Activated naive CD8-positive, alpha-beta T cell treated with anti-CD3 and anti-CD28 coated beads, Interleukin-2, amount 10 ng/mL, durations not matched to agents 7 days and 5 days (primary cell): Measurements from ENCODE around the gene NENF. TPM values are rescaled to one million over a fixed set of nuclear protein-coding genes. Genes with fewer than 3 reads are reported as not detected.
"Not testable (repeated sequence)": the region's sequence is repeated elsewhere in the genome, so short reads cannot be mapped to it uniquely, and the experiment has no call there.

Experiments
- ATAC-seq: fragments of 150-1000 bp; cut with Tn5 transposase; one replicate; pipeline ENCODE4 v1.10.0; 2021; ENCODE audit warnings: low read depth, moderate library complexity
- POLR2A ChIA-PET: fragments of 350-600 bp; sonication (Branson Sonifier 250); formaldehyde crosslinking; loops from one replicate; lab custom pipeline; 2021; ENCODE audit warnings: antibody characterized with exemption; lab: Charles Lee
- DNase-seq: peaks from one replicate; pipeline ENCODE4 v3.0.0; 2021
- H3K27ac Mint-ChIP-seq: one replicate; pipeline ENCODE4 v1.8.0; 2022; ENCODE audit warnings: mild to moderate bottlenecking, mixed read lengths
- H3K27me3 Mint-ChIP-seq: one replicate; pipeline ENCODE4 v1.8.0; 2022; ENCODE audit warnings: mild to moderate bottlenecking, moderate library complexity, mixed read lengths
- H3K36me3 Mint-ChIP-seq: one replicate; pipeline ENCODE4 v1.8.0; 2021; ENCODE audit warnings: mild to moderate bottlenecking, mixed read lengths
- H3K4me1 Mint-ChIP-seq: one replicate; pipeline ENCODE4 v1.8.0; 2021; ENCODE audit warnings: mixed read lengths
- H3K4me3 Mint-ChIP-seq: one replicate; pipeline ENCODE4 v1.8.0; 2022; ENCODE audit warnings: mild to moderate bottlenecking, moderate library complexity, mixed read lengths
- H3K9me3 Mint-ChIP-seq: one replicate; pipeline ENCODE4 v1.8.0; 2021; ENCODE audit warnings: mixed read lengths
- total RNA-seq, 2 experiments: library from RNA; stranded (reverse); gene quantifications; one replicate each; pipeline ENCODE4 v1.2.3, GENCODE V29; 2021

Gene NENF
- total RNA-seq, 2 experiments from 2014 or later, result 30.0 to 31.1 TPM

GRCh38 chr1:212471891-212472675 is 39.4 kb downstream of the NENF start:
- H3K9me3 Mint-ChIP-seq, result no peaks in the 10 kb centered on the region
- peaks cover 7% of the 10 kb centered on the region for H3K27me3 Mint-ChIP-seq
- DNase-seq, result peak; percentile 17
- no peak for ATAC-seq
- peak overlapping the region; percentile 26 for H3K27ac Mint-ChIP-seq
- H3K36me3 Mint-ChIP-seq, result no peaks in the 10 kb centered on the region
- POLR2A ChIA-PET, result no interaction called here
- H3K4me1 Mint-ChIP-seq, result peaks cover 13% of the 10 kb centered on the region
- H3K4me3 Mint-ChIP-seq, result no peak overlapping the region

- no peak for ATAC-seq
- Mint-ChIP-seq H3K27me3 (peaks cover 9% of the 10 kb centered on the region), H3K4me1 (peaks cover 23% of the 10 kb centered on the region), H3K36me3 (no peaks in the 10 kb centered on the region), H3K9me3 (no peaks in the 10 kb centered on the region), H3K4me3 (no peak overlapping the region), H3K27ac (no peak overlapping the region)
- peak; percentile 17 for DNase-seq
- POLR2A ChIA-PET, result no interaction called here
These were observed 41.0 kb downstream of the NENF start for GRCh38 chr1:212473729-212474128.

DNA sequence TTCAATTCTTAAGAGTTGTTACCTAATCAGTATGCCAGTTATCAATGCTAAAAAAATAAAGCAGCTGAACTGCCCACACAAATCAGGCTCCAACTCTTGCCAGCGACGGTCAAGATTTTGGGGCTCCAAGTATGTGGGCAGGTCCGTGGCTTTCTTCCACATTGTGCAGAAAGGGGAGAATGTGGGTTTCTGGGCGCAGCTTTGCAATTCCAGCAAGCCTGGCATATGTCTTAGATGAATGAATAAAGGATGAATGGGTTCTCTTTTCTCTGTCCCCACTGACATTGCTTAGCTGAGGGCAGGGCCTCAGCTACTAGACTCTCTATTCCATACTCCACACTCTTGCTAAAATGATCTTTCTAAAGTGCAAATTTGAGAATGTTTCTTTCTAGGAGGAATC is 42.4 kb downstream of the NENF start:
- peaks cover 13% of the 10 kb centered on the region for H3K27me3 Mint-ChIP-seq
- ATAC-seq, result no peak
- H3K4me3 Mint-ChIP-seq, result no peak overlapping the region

GRCh38 chr1:212475831-212476230 is 43.1 kb downstream of the NENF start:
- DNase-seq, H3K9me3 Mint-ChIP-seq, H3K27ac Mint-ChIP-seq, POLR2A ChIA-PET, ATAC-seq, H3K36me3 Mint-ChIP-seq, H3K4me3 Mint-ChIP-seq: not testable (repeated sequence)
- Mint-ChIP-seq H3K27me3 (peaks cover 17% of the 10 kb centered on the region), H3K4me1 (peaks cover 24% of the 10 kb centered on the region)

More for the DNA sequence above, 42.4 kb downstream of the NENF start:
- H3K4me1 Mint-ChIP-seq, result peaks cover 23% of the 10 kb centered on the region
- H3K36me3 Mint-ChIP-seq, result no peaks in the 10 kb centered on the region
- H3K9me3 Mint-ChIP-seq, result no peaks in the 10 kb centered on the region
- H3K27ac Mint-ChIP-seq, result no peak overlapping the region
- POLR2A ChIA-PET, result no interaction called here
- no peak for DNase-seq

DNA sequence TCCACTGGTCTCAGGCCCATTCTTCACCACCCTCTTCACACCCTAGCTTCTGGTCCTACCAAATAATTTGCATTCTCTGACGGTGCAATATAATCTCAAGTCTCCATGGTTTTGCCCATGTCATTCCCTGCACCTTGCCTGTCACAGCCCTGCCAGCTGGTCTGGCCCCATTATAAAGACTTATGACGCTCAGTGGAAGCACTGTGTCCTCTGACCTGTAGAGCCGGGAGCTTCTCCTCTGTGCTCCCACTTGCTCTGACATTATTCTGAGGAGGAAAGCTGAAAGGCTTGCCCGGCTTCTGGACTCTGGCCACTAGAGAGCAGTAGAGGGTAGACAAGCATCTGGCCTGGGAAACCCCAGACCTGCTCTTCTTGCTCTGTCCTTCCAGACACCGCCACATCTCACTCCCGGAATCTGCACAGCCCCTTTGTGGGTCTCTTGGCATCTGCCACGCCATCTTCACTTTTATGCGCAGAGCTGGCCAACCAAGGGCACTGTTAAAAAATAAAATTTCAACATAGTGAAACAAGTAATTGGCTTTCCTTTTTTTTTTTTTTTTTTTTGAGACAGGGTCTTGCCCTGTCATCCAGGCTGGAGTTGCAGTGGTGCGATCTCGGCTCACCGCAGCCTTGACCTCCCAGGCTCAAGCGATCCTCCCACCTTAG is 44.4 kb downstream of the NENF start:
- POLR2A ChIA-PET, result interaction anchor here (0.6 to 1.7 kb wide), 6 partner anchors 21 to 314 kb away, joined by 3 to 10 read pairs (median 4); partner anchors contain the start of genes ATF3, NSL1 and TATDN3
- peaks cover 25% of the 10 kb centered on the region for H3K4me1 Mint-ChIP-seq
- peak; percentile 88 for ATAC-seq
- H3K27me3 Mint-ChIP-seq, result peaks cover 25% of the 10 kb centered on the region
- H3K27ac Mint-ChIP-seq, result no peak overlapping the region
- H3K4me3 Mint-ChIP-seq, result peak overlapping the region; percentile 41
- DNase-seq, result peak; percentile 66
- H3K9me3 Mint-ChIP-seq, result no peaks in the 10 kb centered on the region
- no peaks in the 10 kb centered on the region for H3K36me3 Mint-ChIP-seq

- POLR2A ChIA-PET, result interaction anchor here (0.6 to 1.7 kb wide), 5 partner anchors 22 to 313 kb away, joined by 3 to 10 read pairs (median 5); partner anchors contain the start of genes ATF3, NSL1 and TATDN3
- H3K4me3 Mint-ChIP-seq, result no peak overlapping the region
- peaks cover 21% of the 10 kb centered on the region for H3K4me1 Mint-ChIP-seq
- H3K9me3 Mint-ChIP-seq, result no peaks in the 10 kb centered on the region
- H3K36me3 Mint-ChIP-seq, result no peaks in the 10 kb centered on the region
- DNase-seq (peak; percentile 28), ATAC-seq (no peak)
- H3K27ac Mint-ChIP-seq, result peak overlapping the region; percentile 25
- H3K27me3 Mint-ChIP-seq, result peaks cover 25% of the 10 kb centered on the region
These were observed 45.2 kb downstream of the NENF start for GRCh38 chr1:212477680-212478466.

DNA sequence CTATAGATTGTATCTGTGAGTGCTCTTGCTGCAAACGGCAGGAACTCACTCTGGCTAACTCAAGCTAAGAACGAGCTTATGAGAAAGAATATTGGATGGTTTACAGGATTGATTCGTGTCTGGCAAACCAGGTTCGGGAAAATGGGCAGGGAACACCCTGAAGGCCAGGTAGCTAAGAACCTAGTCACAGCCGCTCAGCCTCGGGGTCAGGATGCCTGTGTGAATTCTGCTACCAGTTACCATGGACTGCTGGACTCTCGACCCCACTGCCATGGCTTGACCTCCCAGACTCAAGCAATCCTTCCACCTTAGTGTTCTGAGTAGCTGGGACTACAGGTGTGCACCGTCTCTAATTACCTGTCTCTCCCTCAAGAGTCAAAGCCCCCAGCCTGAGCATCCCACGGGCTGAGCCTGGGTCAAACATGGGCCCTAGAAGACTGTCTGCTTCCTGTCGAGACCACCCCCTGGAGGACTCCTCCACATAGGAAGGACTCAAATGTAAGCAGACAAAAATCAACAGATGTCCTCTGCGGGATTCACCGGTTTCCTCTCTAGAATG is 45.8 kb downstream of the NENF start:
- H3K4me3 Mint-ChIP-seq, result no peak overlapping the region
- no peak overlapping the region for H3K27ac Mint-ChIP-seq
- peaks cover 15% of the 10 kb centered on the region for H3K4me1 Mint-ChIP-seq
- H3K36me3 Mint-ChIP-seq, result no peaks in the 10 kb centered on the region
- DNase-seq (peak; percentile 9), ATAC-seq (no peak)
- H3K9me3 Mint-ChIP-seq, result no peaks in the 10 kb centered on the region
- POLR2A ChIA-PET, result interaction anchor here (0.6 kb wide), 1 partner anchor 283 kb away, joined by 3 read pairs; no protein-coding TSS in a partner anchor
- peaks cover 23% of the 10 kb centered on the region for H3K27me3 Mint-ChIP-seq

DNA sequence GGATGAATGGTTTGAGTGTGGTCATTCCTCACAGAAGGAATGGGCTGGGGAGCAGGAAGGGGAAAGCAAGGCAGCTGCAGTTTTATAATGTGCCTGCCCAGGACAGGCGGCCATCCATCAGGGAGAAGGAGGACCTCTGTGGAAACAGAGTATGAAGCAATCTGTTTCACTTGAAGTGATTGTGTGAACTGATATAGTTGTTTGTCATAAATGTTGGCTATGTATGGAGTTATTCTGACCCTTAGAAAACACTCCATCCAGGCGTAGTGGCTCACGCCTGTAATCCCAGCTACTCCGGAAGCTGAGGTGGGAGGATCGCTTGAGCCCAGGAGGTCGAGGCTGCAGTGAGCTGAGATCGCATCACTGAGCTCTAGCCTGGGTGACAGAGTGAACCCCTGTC is 46.5 kb downstream of the NENF start:
- Mint-ChIP-seq H3K9me3 (no peaks in the 10 kb centered on the region), H3K4me1 (peaks cover 15% of the 10 kb centered on the region), H3K4me3 (no peak overlapping the region), H3K27ac (no peak overlapping the region), H3K36me3 (no peaks in the 10 kb centered on the region), H3K27me3 (peaks cover 22% of the 10 kb centered on the region)
- POLR2A ChIA-PET, result interaction anchor here (1.4 kb wide), 1 partner anchor 129 kb away, joined by 4 read pairs; the partner anchor contains the start of gene ATF3
- DNase-seq (peak; percentile 4), ATAC-seq (no peak)

- DNase-seq, result peak; percentile 7
- ATAC-seq, H3K9me3 Mint-ChIP-seq, H3K36me3 Mint-ChIP-seq, H3K27ac Mint-ChIP-seq, H3K4me3 Mint-ChIP-seq: not testable (repeated sequence)
- POLR2A ChIA-PET, result interaction anchor here (0.7 to 1.4 kb wide), 3 partner anchors 46 to 216 kb away, joined by 3 to 4 read pairs (median 4); partner anchors contain the start of gene ATF3
- Mint-ChIP-seq H3K27me3 (peaks cover 22% of the 10 kb centered on the region), H3K4me1 (peaks cover 15% of the 10 kb centered on the region)
These were observed 48.2 kb downstream of the NENF start for GRCh38 chr1:212480711-212481437.

DNA sequence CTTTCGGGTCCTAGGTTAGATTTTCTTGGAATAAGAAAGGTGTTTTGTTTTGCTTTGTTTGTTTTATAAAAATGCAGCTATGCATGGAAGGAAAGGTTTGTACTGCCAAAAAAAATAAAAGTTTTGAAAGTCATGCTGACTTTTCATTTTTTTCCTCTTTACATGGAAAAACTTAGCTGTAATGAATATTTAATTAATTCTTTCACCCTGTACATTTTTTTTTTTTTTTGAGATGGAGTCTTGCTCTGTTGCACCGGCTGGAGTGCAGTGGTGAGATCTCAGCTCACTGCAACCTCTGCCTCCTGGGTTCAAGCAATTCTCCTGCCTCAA is 48.7 kb downstream of the NENF start:
- Mint-ChIP-seq H3K27me3 (peaks cover 22% of the 10 kb centered on the region), H3K36me3 (no peaks in the 10 kb centered on the region), H3K27ac (no peak overlapping the region), H3K4me1 (peaks cover 15% of the 10 kb centered on the region), H3K4me3 (no peak overlapping the region), H3K9me3 (no peaks in the 10 kb centered on the region)
- POLR2A ChIA-PET, result interaction anchor here (0.7 kb wide), 2 partner anchors 46 to 215 kb away, joined by 3 to 4 read pairs; no protein-coding TSS in a partner anchor
- DNase-seq, result no peak
- ATAC-seq, result no peak

DNA sequence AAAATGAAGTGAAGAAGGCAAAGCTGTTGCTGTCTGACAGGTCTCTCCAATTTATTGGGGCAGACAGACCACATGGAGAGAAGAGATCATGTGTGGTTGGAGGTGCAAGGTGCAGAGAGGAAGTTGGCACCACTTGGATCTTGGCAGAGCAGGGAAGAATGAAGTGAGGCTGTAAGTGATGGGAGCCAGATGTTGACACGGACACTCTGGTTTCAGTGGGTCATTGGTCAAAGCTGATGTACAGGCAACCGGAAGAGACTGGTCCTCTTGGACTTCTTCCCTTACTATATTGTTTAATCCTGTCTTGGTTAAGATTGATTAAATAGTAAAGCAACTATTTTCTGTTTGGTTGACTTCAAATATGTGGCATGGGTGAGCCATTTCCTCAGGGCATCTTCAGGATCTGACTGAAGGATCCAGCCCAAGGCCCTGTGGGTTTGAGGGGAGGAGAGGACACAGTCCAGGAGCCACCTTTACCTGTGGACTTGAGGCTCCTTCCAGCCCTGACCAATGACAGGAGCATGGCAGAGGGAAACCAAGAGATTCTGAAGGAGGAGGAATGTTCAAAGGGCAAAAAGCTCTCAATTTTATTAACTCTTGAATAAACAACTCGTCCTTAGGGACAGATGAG is 49.4 kb downstream of the NENF start:
- DNase-seq, result peak; percentile 12
- peaks cover 18% of the 10 kb centered on the region for H3K27me3 Mint-ChIP-seq

More for the DNA sequence above, 49.4 kb downstream of the NENF start:
- no peak overlapping the region for H3K27ac Mint-ChIP-seq
- POLR2A ChIA-PET, result interaction anchor here (0.7 kb wide), 1 partner anchor 214 kb away, joined by 3 read pairs; no protein-coding TSS in a partner anchor
- H3K4me3 Mint-ChIP-seq, result no peak overlapping the region
- H3K4me1 Mint-ChIP-seq, result peaks cover 12% of the 10 kb centered on the region
- ATAC-seq, result no peak
- H3K9me3 Mint-ChIP-seq, result no peaks in the 10 kb centered on the region
- no peaks in the 10 kb centered on the region for H3K36me3 Mint-ChIP-seq
